Left cardiac atrium (tissue), 4 donors: ENCODE measurements around the gene GPRC5B. TPM values are rescaled to one million over a fixed set of nuclear protein-coding genes. Genes with fewer than 3 reads are reported as not detected.

Experiments used
- ATAC-seq, 2 donors: fragments of 200-7000 bp; cut with Tn5 transposase; one replicate each; pipeline ENCODE4 v1.9.1; 2020; ENCODE audit warnings: mild to moderate bottlenecking in 2 of 2, moderate library complexity in 2 of 2
- DNase-seq: peaks from one replicate; pipeline ENCODE4 v3.0.0-alpha.2; 2020
- intact Hi-C, 2 donors: fragments of 100-400 bp; cut with DNase I; formaldehyde crosslinking; loops; one replicate each; pipeline versions ENCODE4 v1.14.1 to v1.15.1; 2022 to 2023
- total RNA-seq, 2 donors: library from RNA; stranded (reverse); fragmentation: NEBNext Ultra II Directional; extraction: Animal tissue kit (Norgen Biotek cat#: 25700); gene quantifications; one replicate each; pipeline ENCODE4 v1.2.1, GENCODE V29; 2021
- donor health status: DM: no; HTN: yes; CAD: no.
- donor health status: DM: no; HTN: yes; CAD: no; lungs with severe emphysema.
- donor health status: DM: yes; HTN: yes; CAD: no.
- donor health status: Dilated cardiomyopathy.

Gene GPRC5B
- total RNA-seq, 2 donors from 2014 or later = 58.1 to 66.3 TPM

GRCh38 chr16:19837331-19837980, 47.2 kb downstream of the GPRC5B start:
- DNase-seq = no peak
- intact Hi-C loops = no loop called here

DNA sequence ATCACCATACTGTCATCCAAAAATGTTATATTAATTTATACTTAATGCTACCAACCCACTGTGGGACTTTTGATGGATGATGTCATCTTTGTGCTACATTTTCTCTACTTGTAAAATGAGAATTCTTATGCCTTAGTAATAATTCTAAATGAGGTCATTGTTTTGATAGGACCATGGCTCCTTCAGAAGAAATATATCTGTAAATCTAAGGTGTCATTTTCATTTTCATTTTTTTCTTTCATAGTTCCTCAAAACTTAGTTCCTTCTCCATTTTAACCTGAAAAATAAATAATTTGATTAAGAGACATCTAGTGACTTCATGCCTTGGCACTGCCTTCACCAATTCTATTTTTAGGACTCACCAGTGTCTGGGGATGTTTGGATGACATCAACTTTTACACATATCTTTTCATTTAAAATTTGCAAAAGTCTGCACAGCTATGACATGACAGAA, 48.7 kb downstream of the GPRC5B start:
- intact Hi-C loops = no loop called here
- peak in 1 of 2 donors; percentile 33 for ATAC-seq
- no peak for DNase-seq

More at GRCh38 chr16:19837331-19837980, 47.2 kb downstream of the GPRC5B start:
- ATAC-seq = no peak

GRCh38 chr16:19835196-19835595, 49.5 kb downstream of the GPRC5B start:
- ATAC-seq (no peak), DNase-seq (no peak)
- intact Hi-C loops = no loop called here

DNA sequence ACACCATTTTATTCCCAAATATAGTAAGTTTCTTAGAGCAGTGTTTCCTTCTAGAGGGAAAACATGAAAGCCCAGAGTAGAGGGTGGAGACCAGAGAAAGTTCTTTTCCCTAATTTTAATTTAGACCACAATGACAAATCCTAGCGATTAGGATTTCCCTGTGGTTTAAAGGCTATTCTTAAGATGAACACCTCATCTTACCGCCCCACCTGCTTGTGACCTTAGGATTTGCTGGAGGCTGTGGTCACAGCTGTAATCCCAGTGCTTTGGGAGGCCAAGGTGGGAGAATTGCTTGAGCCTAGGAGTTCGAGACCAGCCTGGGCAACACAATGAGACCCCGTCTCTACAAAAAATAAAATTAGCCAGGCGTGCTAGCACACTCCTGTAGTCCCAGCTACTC, 51.1 kb downstream of the GPRC5B start:
- intact Hi-C loops = no loop called here
- no peak for DNase-seq
- no peak for ATAC-seq

DNA sequence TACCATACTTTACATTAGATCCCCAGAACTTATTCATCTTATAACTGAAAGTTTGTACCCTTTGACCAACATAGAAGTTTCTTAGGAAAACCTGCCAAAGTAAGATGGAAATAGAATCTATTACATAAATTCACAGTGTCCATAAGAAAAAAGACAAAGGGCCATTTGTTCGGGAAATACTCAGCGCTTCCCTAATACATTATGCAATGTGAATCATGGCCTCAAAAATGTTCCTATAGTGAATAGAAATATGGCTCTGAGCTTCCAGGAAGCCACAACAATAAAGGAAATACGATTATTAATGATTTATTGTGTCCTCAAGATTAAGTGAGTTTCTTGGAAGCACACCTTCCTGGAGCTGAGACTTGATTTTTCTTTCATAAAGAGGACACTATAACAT, 51.5 kb downstream of the GPRC5B start:
- intact Hi-C loops = no loop called here
- ATAC-seq (no peak), DNase-seq (no peak)

- intact Hi-C loops = no loop called here
- ATAC-seq (peak; percentile 81 to 90), DNase-seq (no peak)
Measured at GRCh38 chr16:19831678-19832077, 53.0 kb downstream of the GPRC5B start.

DNA sequence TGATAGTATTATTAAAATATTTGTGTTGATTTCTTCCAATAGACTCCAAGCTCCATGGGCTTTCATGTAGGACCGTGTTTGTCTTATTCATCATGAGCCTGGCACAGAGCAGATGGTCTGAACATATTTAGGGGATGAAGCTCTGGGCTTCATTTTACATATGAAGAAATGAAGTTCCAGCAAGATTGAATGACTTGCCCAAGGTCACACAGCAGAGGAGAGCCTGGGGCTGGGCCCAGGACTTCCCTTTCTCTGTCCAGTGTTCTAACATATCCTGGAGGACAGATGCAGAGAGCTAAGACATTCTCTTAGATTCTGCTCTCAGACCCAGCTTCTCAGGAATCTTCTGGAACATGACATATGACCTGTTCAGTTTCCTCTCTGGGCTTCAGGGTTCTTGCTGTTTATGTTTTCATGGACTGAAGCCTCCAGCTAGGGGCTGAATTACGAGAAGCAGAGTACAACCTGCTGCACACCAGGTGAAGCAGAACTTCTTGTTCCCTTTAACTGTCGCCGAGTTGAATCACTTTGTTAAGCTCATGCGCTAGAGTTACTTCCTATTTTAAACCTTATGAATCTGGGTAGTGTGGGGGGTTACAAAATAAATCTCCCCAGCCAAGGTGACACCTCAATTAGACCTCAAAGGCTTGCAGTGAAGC, 53.6 kb downstream of the GPRC5B start:
- intact Hi-C loops = no loop called here

DNA sequence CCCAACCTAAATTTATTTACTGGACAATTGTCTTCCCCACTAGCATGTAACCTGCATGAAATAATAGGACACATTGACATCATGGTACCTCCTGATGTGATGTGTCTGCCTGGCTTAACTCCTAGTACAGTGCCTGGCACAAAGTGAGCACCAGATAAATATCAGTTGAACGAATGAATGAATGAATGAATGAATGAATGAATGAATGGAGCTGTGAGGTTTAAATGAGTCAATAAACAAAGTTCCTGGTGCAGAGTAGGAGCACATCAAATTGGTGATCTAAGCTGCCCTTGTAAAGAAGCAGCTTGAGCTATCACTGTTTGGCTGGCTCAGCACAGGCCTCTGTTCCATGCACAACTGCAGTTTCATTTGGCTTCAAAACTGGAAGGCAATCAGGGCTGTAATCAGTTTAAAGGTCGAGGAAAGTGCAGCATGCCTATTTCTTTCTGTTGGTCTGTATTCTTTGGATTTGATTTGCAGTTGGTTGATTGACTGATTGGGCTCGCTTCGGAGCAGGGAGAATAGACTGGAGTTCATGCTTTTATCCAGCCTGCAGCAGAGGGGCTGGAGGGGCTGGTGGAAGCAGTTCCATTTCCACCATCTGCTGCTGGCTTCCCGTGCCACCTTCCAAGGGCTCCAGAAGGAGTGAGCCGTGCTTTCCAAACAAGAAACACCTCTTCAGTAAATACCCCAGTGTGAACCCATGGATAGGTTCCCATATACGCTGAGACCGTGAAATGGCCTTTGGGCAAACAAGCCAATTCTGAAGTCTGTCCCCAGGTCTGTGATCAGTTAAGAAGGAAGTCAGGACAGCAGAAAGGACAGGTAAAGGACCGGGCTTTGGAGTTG, 54.6 kb downstream of the GPRC5B start:
- intact Hi-C loops = no loop called here
- DNase-seq (no peak), ATAC-seq (no peak)

More for the DNA sequence above, 53.6 kb downstream of the GPRC5B start:
- DNase-seq (no peak), ATAC-seq (peak in 1 of 2 donors; percentile 31)

DNA sequence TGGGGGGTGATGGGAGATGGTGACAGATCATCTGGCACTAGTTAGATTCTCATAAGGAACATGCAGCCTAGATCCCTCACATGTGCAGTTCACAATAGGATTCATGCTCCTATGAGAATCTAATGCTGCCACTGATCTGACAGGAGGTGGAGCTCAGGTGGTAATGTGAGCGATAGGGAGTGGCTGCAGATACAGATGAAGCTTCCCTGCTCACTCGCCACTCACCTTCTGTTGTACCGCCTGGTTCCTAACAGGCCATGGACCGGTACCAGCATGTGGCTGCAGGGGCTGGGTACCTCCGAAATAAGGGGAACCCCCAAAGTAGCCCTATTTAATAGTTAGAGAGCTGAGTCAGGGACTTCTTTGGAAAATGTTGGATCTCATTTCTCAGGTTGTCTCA, 60.4 kb downstream of the GPRC5B start:
- DNase-seq (no peak), ATAC-seq (peak in 1 of 2 donors; percentile 52)
- intact Hi-C loops = no loop called here

GRCh38 chr16:19823322-19823721, 61.3 kb downstream of the GPRC5B start:
- no peak for ATAC-seq

GRCh38 chr16:19822533-19822932, 62.1 kb downstream of the GPRC5B start:
- ATAC-seq = peak in 1 of 2 donors; percentile 48
- intact Hi-C loops = no loop called here

More at GRCh38 chr16:19823322-19823721, 61.3 kb downstream of the GPRC5B start:
- intact Hi-C loops = no loop called here
- no peak for DNase-seq

DNA sequence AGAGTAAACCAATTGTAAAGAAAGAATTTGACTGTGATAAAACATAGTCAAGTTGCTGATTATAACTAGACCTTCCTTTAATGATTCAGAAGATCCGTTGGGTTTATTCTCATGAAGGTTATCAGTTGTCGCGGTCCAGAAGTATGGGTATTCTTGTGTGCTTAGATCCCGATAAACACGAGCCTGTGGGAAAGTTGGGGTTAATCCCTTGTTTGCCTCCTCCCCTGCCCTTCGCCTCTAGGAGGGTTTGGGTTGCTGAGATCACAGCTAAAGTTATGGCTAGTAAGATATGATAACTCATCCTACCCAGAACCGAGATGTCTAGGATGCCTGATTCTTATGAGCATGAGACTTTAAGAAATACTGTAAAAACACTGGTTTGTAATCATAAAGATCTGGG, 66.8 kb downstream of the GPRC5B start:
- intact Hi-C loops = no loop called here
- no peak for DNase-seq

More at GRCh38 chr16:19822533-19822932, 62.1 kb downstream of the GPRC5B start:
- DNase-seq = no peak

GRCh38 chr16:19817122-19817521, 67.5 kb downstream of the GPRC5B start:
- intact Hi-C loops = no loop called here
- DNase-seq (no peak), ATAC-seq (no peak)

More for the DNA sequence above, 66.8 kb downstream of the GPRC5B start:
- no peak for ATAC-seq

DNA sequence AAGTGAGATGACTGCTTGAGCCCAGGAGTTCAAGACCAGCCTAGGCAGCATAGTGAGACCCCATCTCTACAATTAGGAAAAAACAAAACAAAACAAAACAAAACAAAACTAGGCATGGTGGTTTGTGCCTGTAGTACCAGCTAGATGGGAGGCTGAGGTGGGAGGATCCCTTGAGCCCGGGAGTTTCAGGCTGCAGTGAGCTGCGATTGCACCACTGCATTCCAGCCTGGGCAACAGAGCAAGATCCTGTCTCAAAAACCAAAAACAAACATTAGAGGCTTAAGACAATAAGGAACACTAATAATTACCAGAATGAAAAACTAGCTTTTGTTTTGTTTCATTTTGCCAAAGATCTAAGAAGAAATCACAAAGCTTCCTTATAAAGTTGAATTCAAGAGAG, 69.2 kb downstream of the GPRC5B start:
- no peak for ATAC-seq
- intact Hi-C loops = no loop called here
- no peak for DNase-seq

GRCh38 chr16:19812986-19813385, 71.7 kb downstream of the GPRC5B start:
- ATAC-seq (no peak), DNase-seq (no peak)
- intact Hi-C loops = no loop called here

DNA sequence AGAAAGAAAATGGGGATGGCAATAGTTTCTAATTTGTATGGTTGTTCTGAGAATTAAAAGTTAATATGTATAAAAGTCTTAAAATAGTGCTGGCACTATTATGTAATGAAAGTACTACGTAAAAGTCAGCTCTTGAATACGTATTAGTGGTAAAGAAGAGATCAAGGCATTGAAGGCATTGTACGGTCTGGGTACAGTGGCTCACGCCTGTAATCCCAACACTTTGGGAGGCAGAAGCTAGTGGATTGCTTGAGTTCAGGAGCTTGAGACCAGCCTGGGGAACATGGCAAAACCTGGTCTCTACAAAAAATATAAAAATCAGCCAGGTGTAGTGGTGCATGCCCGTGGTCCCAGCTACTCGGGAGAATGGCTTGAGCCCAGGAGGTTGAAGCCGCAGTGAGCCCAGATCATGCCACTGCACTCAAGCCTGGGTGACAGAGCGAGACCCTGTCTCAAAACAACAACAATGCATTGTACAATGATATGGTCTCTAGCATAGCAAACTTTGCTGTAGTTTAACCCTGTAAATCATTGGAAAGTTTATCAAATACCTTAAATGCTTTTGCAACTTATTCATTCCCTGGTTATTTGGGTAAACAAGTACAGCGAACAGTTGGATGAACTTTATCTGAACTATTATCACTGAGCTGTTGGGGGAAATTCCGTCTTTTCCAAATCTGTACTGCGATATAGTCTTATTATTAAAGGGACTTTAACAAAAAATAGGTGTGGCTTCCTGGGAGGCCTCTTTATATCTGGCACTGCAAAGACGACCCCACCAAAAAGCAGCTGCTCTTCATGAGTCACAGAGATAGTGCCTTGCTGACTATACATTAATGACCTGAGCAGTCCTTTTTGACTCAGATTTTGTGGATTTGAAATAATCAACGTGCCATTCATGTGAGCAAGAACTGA, 73.6 kb downstream of the GPRC5B start:
- no peak for DNase-seq
- peak in 1 of 2 donors; percentile 70 for ATAC-seq
- intact Hi-C loops = no loop called here

DNA sequence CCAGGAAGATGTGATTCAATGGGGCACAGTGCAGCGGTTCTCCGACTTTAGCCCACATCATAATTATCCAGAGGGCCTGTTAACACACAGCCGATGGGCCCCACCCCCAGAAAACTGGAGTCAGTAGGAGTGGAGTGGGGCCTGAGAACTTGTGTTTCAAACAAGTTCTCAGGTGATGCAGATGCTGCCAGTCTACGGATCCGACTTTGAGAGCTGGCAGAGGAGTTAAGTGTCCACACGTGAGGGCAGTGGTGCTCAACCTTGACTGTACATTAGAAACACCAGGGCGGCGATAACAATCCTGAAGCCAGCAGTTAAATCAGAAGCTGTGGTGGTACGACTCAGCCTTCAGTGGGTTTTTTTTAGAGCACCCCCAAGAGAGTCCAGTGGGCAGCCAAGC, 75.0 kb downstream of the GPRC5B start:
- intact Hi-C loops = no loop called here
- DNase-seq = no peak

DNA sequence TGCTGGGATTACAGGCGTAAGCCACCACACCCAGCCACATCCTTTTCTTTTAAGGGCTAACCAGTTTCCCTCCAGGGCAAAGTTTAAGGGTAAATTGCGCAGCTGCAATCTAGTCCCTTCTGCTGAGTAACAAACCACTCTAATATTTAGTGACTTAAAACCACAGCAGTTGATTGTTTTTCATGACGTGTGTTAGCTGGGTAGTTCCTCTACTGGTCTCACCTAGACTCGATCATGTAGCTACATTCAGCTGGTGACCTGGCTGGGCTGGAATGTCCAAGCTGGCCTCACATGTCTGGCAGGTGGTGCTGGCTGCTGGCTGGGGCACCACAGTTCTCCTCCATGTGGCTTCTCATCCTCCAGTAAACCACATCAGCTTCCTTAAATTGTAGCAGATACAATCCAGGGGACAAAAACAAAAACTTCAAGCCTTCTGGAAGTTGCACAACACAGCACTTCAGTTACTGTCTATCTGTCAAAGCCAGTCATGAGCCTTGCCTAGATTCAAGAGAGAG, 75.5 kb downstream of the GPRC5B start:
- ATAC-seq = peak in 1 of 2 donors; percentile 17
- no peak for DNase-seq
- intact Hi-C loops = no loop called here

More for the DNA sequence above, 75.0 kb downstream of the GPRC5B start:
- no peak for ATAC-seq
